Common myeloid progenitor, CD34-positive (primary cell): Measurements from ENCODE around the gene DGKG.

Experiments
- CTCF ChIA-PET: fragments of 350-600 bp; sonication (Branson Sonifier 250); formaldehyde crosslinking; loops from one replicate; lab custom pipeline; 2021; ENCODE audit warnings: antibody characterized with exemption; lab: Charles Lee
- POLR2A ChIA-PET: fragments of 350-600 bp; sonication (Branson Sonifier 250); formaldehyde crosslinking; loops from one replicate; lab custom pipeline; 2021; ENCODE audit warnings: antibody characterized with exemption; lab: Charles Lee
- DNase-seq, 3 donors: peaks; one replicate each; pipeline versions ENCODE4 v3.0.0 to v3.0.0-alpha.2; 2013
- H3K27ac ChIP-seq, 2 experiments: 1 replicate in 1 of 2; 2 replicates in 1 of 2; pipeline ENCODE4 v1.7.0; 2013; ENCODE audit warnings: inconsistent platforms in 2 of 2, low read length in 2 of 2, mild to moderate bottlenecking in 2 of 2, low read depth in 1 of 2, moderate library complexity in 1 of 2; ENCODE audit not compliant: severe bottlenecking in 2 of 2, insufficient read depth in 1 of 2, poor library complexity in 1 of 2
- H3K27me3 ChIP-seq, 5 experiments: replicated peaks in 2 of 5; 1 replicate in 3 of 5; 2 replicates in 2 of 5; pipeline versions ENCODE4 v1.6.1 to v1.7.0; 2013; ENCODE audit warnings: low read length in 4 of 5, mild to moderate bottlenecking in 2 of 5, moderate library complexity in 2 of 5, inconsistent platforms in 1 of 5; ENCODE audit not compliant: insufficient read depth in 5 of 5, control insufficient read depth in 4 of 5
- H3K36me3 ChIP-seq, 4 experiments: 1 replicate in 2 of 4; 2 replicates in 2 of 4; pipeline versions ENCODE4 v1.6.1 to v1.7.0; 2013; ENCODE audit warnings: low read length in 3 of 4, control low read depth in 1 of 4, mild to moderate bottlenecking in 1 of 4; ENCODE audit not compliant: control insufficient read depth in 4 of 4, insufficient read depth in 4 of 4
- H3K4me1 ChIP-seq, 4 experiments: 1 replicate in 3 of 4; 2 replicates in 1 of 4; pipeline versions ENCODE4 v1.6.1 to v1.7.1; 2013; ENCODE audit warnings: low read length in 3 of 4, mild to moderate bottlenecking in 3 of 4, control low read depth in 1 of 4, inconsistent platforms in 1 of 4, moderate library complexity in 1 of 4; ENCODE audit not compliant: control insufficient read depth in 4 of 4, insufficient read depth in 4 of 4; ENCODE audit errors: control extremely low read depth in 1 of 4
- H3K4me3 ChIP-seq, 7 experiments: 1 replicate in 4 of 7; 2 replicates in 3 of 7; pipeline versions ENCODE4 v1.5.1 to v1.7.0; 2013; ENCODE audit warnings: mild to moderate bottlenecking in 7 of 7, low read length in 6 of 7, moderate library complexity in 6 of 7, inconsistent platforms in 2 of 7, low read depth in 2 of 7, control low read depth in 1 of 7; ENCODE audit not compliant: insufficient read depth in 4 of 7, control insufficient read depth in 1 of 7; ENCODE audit errors: extremely low read depth in 1 of 7
- H3K9me3 ChIP-seq, 5 experiments: 1 replicate in 4 of 5; 2 replicates in 1 of 5; pipeline versions ENCODE4 v1.6.1 to v1.7.1; 2013; ENCODE audit warnings: low read length in 4 of 5, mild to moderate bottlenecking in 2 of 5, inconsistent platforms in 1 of 5, low read depth in 1 of 5, moderate library complexity in 1 of 5; ENCODE audit not compliant: control insufficient read depth in 4 of 5, insufficient read depth in 2 of 5; ENCODE audit errors: control extremely low read depth in 1 of 5
- WGBS: methylation state at CpG from one replicate; pipeline ENCODE4 v1.1.5; 2013; ENCODE audit not compliant: insufficient coverage; 5-methylcytosine and 5-hydroxymethylcytosine counted together

DGKG gene

DNA sequence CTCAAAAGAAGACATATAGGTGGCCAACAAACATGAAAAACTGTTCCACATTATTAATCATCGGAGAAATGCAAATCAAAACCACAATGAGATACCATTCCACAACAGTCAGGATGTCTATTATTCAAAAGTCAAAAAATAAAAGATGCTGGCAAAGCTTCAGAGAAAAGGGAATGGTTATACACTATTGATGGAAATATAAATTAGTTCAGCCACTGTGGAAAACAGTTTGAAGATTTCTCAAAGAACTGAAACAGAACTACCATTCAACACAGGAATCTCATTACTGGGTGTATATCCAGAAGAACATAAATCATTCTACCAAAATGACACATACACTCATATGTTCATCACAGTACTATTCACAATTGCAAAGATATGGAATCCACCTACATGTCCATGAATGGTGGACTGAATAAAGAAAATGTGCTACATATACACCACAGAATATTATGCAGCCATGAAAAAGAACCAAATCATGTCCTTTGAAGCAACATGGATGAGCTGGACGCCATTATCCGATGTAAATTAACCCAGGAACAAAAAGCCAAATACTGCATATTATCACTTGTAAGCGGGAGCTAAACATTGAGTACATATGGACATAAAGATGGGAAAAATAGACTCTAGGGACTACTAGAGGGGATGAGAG lies 32.7 kb upstream of the DGKG start:
- Histone ChIP-seq H3K4me3 (no peak overlapping the region), H3K9me3 (peaks cover 0 to 5% (median 0%) of the 10 kb centered on the region in 5 experiments), H3K27ac (no peak overlapping the region), H3K27me3 (no peaks in the 10 kb centered on the region), H3K36me3 (no peaks in the 10 kb centered on the region), H3K4me1 (no peaks in the 10 kb centered on the region)
- DNase-seq = no peak
- CTCF ChIA-PET = no interaction called here
- POLR2A ChIA-PET = no interaction called here
- 100% methylated on average over 1 of the region's 4 CpGs for WGBS

DNA sequence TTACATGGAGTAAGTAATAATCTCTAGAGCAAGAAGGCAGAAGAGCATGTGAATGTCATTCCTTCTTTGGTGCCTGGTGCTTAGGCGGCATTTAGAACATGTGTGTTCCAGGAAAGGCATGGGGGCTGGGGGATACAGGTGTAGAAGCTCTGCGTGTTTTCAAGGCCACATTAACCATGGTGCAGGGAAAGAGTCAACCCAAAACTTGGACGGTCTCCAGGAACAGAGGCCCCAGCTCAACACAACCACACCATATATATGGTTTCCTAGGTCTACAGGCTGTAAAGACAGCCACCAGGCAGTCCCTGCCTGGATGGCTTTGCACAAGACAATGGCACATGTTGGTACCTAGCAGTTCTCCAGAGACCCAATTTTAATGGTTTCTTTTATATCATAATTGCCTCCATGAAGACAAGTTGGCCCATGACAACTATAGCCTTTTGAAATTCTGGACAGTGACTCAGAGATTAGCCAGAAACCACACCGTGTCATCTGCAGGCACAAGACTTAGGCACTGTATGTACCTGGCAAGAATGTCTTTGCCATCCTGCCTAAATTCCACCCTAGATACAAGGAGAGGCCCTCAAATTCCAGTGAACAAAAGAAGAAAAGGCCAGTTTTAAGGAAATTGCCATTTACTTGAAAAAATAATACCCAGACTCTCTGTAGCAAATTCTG lies 25.0 kb upstream of the DGKG start:
- Histone ChIP-seq H3K27me3 (peaks cover 0 to 2% (median 0%) of the 10 kb centered on the region in 5 experiments), H3K9me3 (no peaks in the 10 kb centered on the region), H3K36me3 (no peaks in the 10 kb centered on the region), H3K4me1 (peaks cover 0 to 4% (median 0%) of the 10 kb centered on the region in 4 experiments), H3K4me3 (no peak overlapping the region), H3K27ac (no peak overlapping the region)
- WGBS = 97% methylated on average over 3 of the region's 4 CpGs
- ChIA-PET POLR2A (no interaction called here), CTCF (interaction anchor here (0.8 kb wide), 1 partner anchor 18 kb away, joined by 4 read pairs; no protein-coding TSS in a partner anchor)
- no peak for DNase-seq

DNA sequence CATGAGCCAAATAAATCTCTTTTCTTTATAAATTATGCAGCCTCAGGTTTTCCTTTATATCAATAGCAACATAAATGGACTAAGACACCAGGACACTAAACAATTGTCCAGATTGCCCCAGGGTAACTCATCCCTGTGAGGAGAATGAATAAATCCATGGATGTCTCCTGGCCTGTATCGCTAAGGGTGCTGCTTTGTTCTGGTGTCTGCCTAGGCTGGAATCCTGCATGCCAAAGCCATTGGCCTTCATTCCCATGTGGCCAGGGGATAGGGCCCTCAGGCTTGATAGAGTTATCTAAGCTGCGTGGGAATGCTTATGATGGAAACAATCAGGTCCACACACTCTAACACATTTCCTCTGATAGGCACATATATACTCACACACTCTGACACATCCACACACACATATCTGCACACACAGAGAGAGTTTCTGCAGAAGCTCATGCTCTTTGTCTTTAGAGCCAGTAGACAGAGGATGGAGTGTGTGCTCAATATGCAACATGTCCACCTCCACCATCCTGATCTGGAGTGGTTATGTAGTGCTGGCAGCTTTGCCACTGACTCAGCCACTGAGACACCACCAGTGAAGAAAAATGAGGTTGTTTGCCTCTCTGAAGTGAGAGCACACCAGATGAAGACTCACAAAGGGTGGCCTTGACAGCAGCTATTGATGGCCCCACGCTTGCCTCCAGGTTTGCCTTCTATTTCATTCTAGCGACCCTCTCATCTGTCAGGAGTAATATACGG lies 24.0 kb upstream of the DGKG start:
- ChIA-PET CTCF (interaction anchor here (0.8 kb wide), 1 partner anchor 17 kb away, joined by 4 read pairs; no protein-coding TSS in a partner anchor), POLR2A (no interaction called here)
- Histone ChIP-seq H3K27ac (no peak overlapping the region), H3K4me3 (no peak overlapping the region), H3K9me3 (no peaks in the 10 kb centered on the region), H3K36me3 (no peaks in the 10 kb centered on the region), H3K4me1 (peaks cover 0 to 4% (median 0%) of the 10 kb centered on the region in 4 experiments), H3K27me3 (peaks cover 0 to 2% (median 0%) of the 10 kb centered on the region in 5 experiments)
- no peak for DNase-seq
- whole genome bisulfite sequencing = 100% methylated on average over 4 of the region's 5 CpGs

- Histone ChIP-seq H3K4me3 (no peak overlapping the region), H3K9me3 (peaks cover 0 to 4% (median 0%) of the 10 kb centered on the region in 5 experiments), H3K4me1 (peaks cover 0 to 4% (median 0%) of the 10 kb centered on the region in 4 experiments), H3K27me3 (peaks cover 0 to 2% (median 0%) of the 10 kb centered on the region in 5 experiments), H3K36me3 (no peaks in the 10 kb centered on the region), H3K27ac (no peak overlapping the region)
- POLR2A ChIA-PET = no interaction called here
- CTCF ChIA-PET = interaction anchor here (0.8 to 1.3 kb wide), 2 partner anchors 19 to 43 kb away, joined by 3 to 4 read pairs; no protein-coding TSS in a partner anchor
- no peak for DNase-seq
- 92% methylated on average over 17 of the region's 18 CpGs for WGBS
Observed at GRCh38 chr3:186383026-186383993, 21.3 kb upstream of the DGKG start.

DNA sequence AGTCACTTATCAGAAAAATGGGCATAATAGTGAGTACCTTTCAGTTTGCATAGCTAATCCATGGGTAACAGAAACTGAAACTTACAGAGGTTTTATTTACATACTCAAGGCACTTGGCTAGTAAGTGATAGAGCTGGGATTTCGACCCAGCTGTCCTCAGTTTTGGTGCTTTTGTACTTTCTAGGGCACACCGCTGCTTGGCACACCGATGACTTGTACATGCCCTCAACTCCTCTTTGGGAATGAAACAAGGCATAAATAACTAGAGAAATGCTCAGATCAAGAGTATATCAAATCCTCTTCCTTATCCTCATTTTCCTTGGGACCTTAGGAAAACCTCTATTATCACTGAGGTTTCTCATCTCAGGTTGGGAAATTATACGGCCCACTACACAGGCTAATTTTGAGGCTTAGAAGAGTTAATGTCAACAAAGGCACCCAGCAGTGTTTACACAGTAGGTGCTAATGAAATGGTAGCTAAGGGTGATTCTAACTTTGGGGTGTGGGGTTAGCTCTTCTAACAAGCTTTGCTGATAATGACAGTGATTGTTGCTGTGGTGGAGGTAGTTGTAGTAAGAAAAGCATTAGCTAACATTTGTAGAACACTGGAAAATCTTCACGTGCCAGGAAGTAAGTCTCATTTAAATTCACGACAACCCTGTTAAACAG lies 20.3 kb upstream of the DGKG start:
- no peak for DNase-seq
- Histone ChIP-seq H3K27me3 (peaks cover 0 to 2% (median 0%) of the 10 kb centered on the region in 5 experiments), H3K4me3 (no peak overlapping the region), H3K9me3 (peaks cover 0 to 4% (median 0%) of the 10 kb centered on the region in 5 experiments), H3K4me1 (peaks cover 0 to 4% (median 0%) of the 10 kb centered on the region in 4 experiments), H3K36me3 (no peaks in the 10 kb centered on the region), H3K27ac (no peak overlapping the region)
- ChIA-PET CTCF (interaction anchor here (0.8 to 1.3 kb wide), 3 partner anchors 9 to 42 kb away, joined by 3 to 4 read pairs (median 3); no protein-coding TSS in a partner anchor), POLR2A (no interaction called here)
- 88% methylated on average over 4 of the region's 6 CpGs for WGBS
